Right lobe of liver (tissue), 6 donors: Measurements from ENCODE around the gene TBL2. TPM values are rescaled to one million over a fixed set of nuclear protein-coding genes. Genes with fewer than 3 reads are reported as not detected.

ENCODE experiments used
- ATAC-seq, 4 donors: fragments of 200-7000 bp; cut with Tn5 transposase; one replicate each; pipeline ENCODE4 v1.9.1; 2020; ENCODE audit warnings: mild to moderate bottlenecking in 4 of 4, moderate library complexity in 4 of 4
- DNase-seq, 3 donors: peaks; one replicate each; pipeline ENCODE4 v3.0.0-alpha.2; 2020
- H3K27ac ChIP-seq, 3 donors: fragments of 200-600 bp; one replicate each; pipeline ENCODE4 v1.8.0; 2022
- H3K27me3 ChIP-seq, 2 donors: fragments of 200-600 bp; one replicate each; pipeline ENCODE4 v1.8.0; 2022
- H3K36me3 ChIP-seq, 4 donors: fragments of 200-600 bp; sonication (generic) in 1 of 4; one replicate each; pipeline versions ENCODE4 v1.5.1 to v1.8.0; 2017 to 2022; ENCODE audit warnings: control low read depth in 1 of 4
- H3K4me1 ChIP-seq, 4 donors: fragments of 200-600 bp; sonication (generic) in 1 of 4; one replicate each; pipeline versions ENCODE4 v1.5.1 to v1.8.0; 2017 to 2022; ENCODE audit warnings: control low read depth in 1 of 4
- H3K4me3 ChIP-seq, 3 donors: fragments of 200-600 bp; one replicate each; pipeline ENCODE4 v1.8.0; 2022
- H3K9me3 ChIP-seq, 4 donors: fragments of 200-600 bp; sonication (generic) in 1 of 4; one replicate each; pipeline versions ENCODE4 v1.5.1 to v1.8.0; 2017 to 2022; ENCODE audit warnings: control low read depth in 1 of 4
- CTCF ChIP-seq, 4 donors: fragments of 200-600 bp in 3 of 4; fragments of 450-650 bp in 1 of 4; IDR thresholded peaks; one replicate each; pipeline versions ENCODE4 v1.5.1 to v1.8.0; 2016 to 2022; ENCODE audit warnings: antibody characterized with exemption in 4 of 4, mild to moderate bottlenecking in 2 of 4
- POLR2A ChIP-seq: fragments of 450-650 bp; IDR thresholded peaks from one replicate; pipeline ENCODE4 v1.6.1; 2017; ENCODE audit warnings: antibody characterized with exemption, mild to moderate bottlenecking
- WGBS: methylation state at CpG from one replicate; pipeline ENCODE4 v1.1.6; 2018; ENCODE audit warnings: low coverage, low lambda C conversion rate; ENCODE audit not compliant: insufficient coverage; ENCODE audit errors: missing lambda C conversion rate; 5-methylcytosine and 5-hydroxymethylcytosine counted together
- intact Hi-C, 2 donors: fragments of 100-400 bp; cut with DNase I; formaldehyde crosslinking; loops; one replicate each; pipeline versions ENCODE4 v1.11.2 to v1.14.1; 2022
- total RNA-seq, 6 experiments: library from RNA; depleted of rRNA in 2 of 6; stranded (reverse); fragments of >200 nt in 2 of 6; fragmentation: NEBNext Ultra II Directional in 3 of 6; extraction: Animal tissue kit (Norgen Biotek cat#: 25700) in 3 of 6; gene quantifications; one replicate each; pipeline versions ENCODE4 v1.1.0 to v1.2.4, GENCODE V29; 2016 to 2023
- donor health status: DM: no; HTN: yes; CAD: no.
- donor health status: DM: no; HTN: no; CAD: no.
- donor health status: DM: no; HTN: no; CAD: no.
- donor health status: DM: no; HTN: yes; CAD: no.
- donor health status: DM: no; HTN: yes; CAD: no.

Gene TBL2
- total RNA-seq, 6 experiments from 2014 or later = 12.3 to 31.1 (median 16.6) TPM

GRCh38 chr7:73623798-73624668 lies 45.7 kb upstream of the TBL2 start, which contains the start of gene MLXIPL:
Gene MLXIPL (minus strand): TSS chr7:73624522. CDS start chr7:73624492, 30 bp downstream.
- Histone ChIP-seq H3K4me1 (peaks cover 0 to 22% (median 3%) of the 10 kb centered on the region in 4 donors), H3K27me3 (no peaks in the 10 kb centered on the region)

GRCh38 chr7:73622909-73623797 lies 44.8 kb upstream of the TBL2 start:
- H3K27ac ChIP-seq = peak overlapping the region; percentile 51 to 83 (median 74)
- H3K4me3 ChIP-seq = peak overlapping the region; percentile 59 to 91 (median 89)
- H3K36me3 ChIP-seq = peaks cover 0 to 4% (median 0%) of the 10 kb centered on the region in 4 donors
- intact Hi-C loops = loop anchor here in 1 of 2 donors (10.0 kb wide), 1 partner anchor 102 kb away; no protein-coding TSS in a partner anchor
- H3K4me1 ChIP-seq = peaks cover 0 to 31% (median 6%) of the 10 kb centered on the region in 4 donors
- ATAC-seq = peak; percentile 70 to 86 (median 80)
- H3K9me3 ChIP-seq = no peaks in the 10 kb centered on the region
- H3K27me3 ChIP-seq = no peaks in the 10 kb centered on the region
- TF ChIP-seq CTCF (IDR thresholded peaks at IDR 0.05) (no peak), POLR2A (peak; percentile 47)
- DNase-seq = peak; percentile 92 to 98 (median 97)
- 1% methylated on average over 28 of the region's 58 CpGs for WGBS

More at GRCh38 chr7:73623798-73624668, 45.7 kb upstream of the TBL2 start, which contains the start of gene MLXIPL:
- WGBS = 0% methylated on average over 14 of the region's 80 CpGs
- ATAC-seq (peak; percentile 70 to 87 (median 78)), DNase-seq (peak; percentile 92 to 96 (median 95))
- peaks cover 0 to 4% (median 0%) of the 10 kb centered on the region in 4 donors for H3K36me3 ChIP-seq
- H3K4me3 ChIP-seq = peak within 1 kb of the TSS; percentile 59 to 91 (median 89)
- intact Hi-C loops = loop anchor here in 1 of 2 donors (10.0 kb wide), 1 partner anchor 101 kb away; no protein-coding TSS in a partner anchor
- peak within 1 kb of the TSS; percentile 51 to 83 (median 74) for H3K27ac ChIP-seq
- peak; percentile 93 for TF ChIP-seq POLR2A
- TF ChIP-seq CTCF (IDR thresholded peaks at IDR 0.05) = no peak
- H3K9me3 ChIP-seq = no peaks in the 10 kb centered on the region

GRCh38 chr7:73622527-73622908 lies 44.1 kb upstream of the TBL2 start:
- Histone ChIP-seq H3K36me3 (peaks cover 0 to 4% (median 0%) of the 10 kb centered on the region in 4 donors), H3K4me3 (peak overlapping the region; percentile 59 to 91 (median 89)), H3K27ac (peak overlapping the region in 2 of 3 donors; percentile 26 to 74), H3K4me1 (peaks cover 0 to 37% (median 9%) of the 10 kb centered on the region in 4 donors), H3K27me3 (no peaks in the 10 kb centered on the region), H3K9me3 (no peaks in the 10 kb centered on the region)
- DNase-seq = no peak
- intact Hi-C loops = loop anchor here in 1 of 2 donors (10.0 kb wide), 1 partner anchor 102 kb away; no protein-coding TSS in a partner anchor
- peak in 1 of 4 donors; percentile 0 for ATAC-seq
- TF ChIP-seq CTCF (IDR thresholded peaks at IDR 0.05) (no peak), POLR2A (no peak)
- WGBS = 20% methylated on average over 1 of the region's 2 CpGs
